ENCODE measurements around the gene SYNGAP1.

Gene SYNGAP1

GRCh38 chr6:33424855-33425667 lies 5.2 kb downstream of the SYNGAP1 start:
- no peak for DNase-seq

GRCh38 chr6:33425668-33426577 lies 6.1 kb downstream of the SYNGAP1 start:
- peak in 1 of 2 experiments; percentile 52 for DNase-seq

GRCh38 chr6:33426590-33427511 lies 7.0 kb downstream of the SYNGAP1 start:
- DNase-seq: no peak

GRCh38 chr6:33427585-33428223 lies 7.8 kb downstream of the SYNGAP1 start:
- DNase-seq: no peak

- no peak for DNase-seq
Observed at GRCh38 chr6:33428224-33428965, 8.5 kb downstream of the SYNGAP1 start.

- DNase-seq: no peak
Observed at GRCh38 chr6:33428966-33429749, 9.3 kb downstream of the SYNGAP1 start.

GRCh38 chr6:33429750-33430052 lies 9.8 kb downstream of the SYNGAP1 start:
- DNase-seq: no peak

- no peak for DNase-seq
Observed at GRCh38 chr6:33430334-33430733, 10.5 kb downstream of the SYNGAP1 start.

GRCh38 chr6:33430991-33431879 lies 11.4 kb downstream of the SYNGAP1 start:
- peak in 1 of 2 experiments; percentile 35 for DNase-seq

- DNase-seq: no peak
Observed at GRCh38 chr6:33431880-33432541, 12.1 kb downstream of the SYNGAP1 start.

GRCh38 chr6:33432546-33432945 lies 12.7 kb downstream of the SYNGAP1 start:
- DNase-seq: no peak

- DNase-seq: no peak
Observed at GRCh38 chr6:33433001-33433543, 13.2 kb downstream of the SYNGAP1 start.

- no peak for DNase-seq
Observed at GRCh38 chr6:33433544-33434191, 13.8 kb downstream of the SYNGAP1 start.

GRCh38 chr6:33434961-33435360 lies 15.1 kb downstream of the SYNGAP1 start:
- DNase-seq: no peak

- DNase-seq: no peak
Observed at GRCh38 chr6:33437666-33438065, 17.8 kb downstream of the SYNGAP1 start.

GRCh38 chr6:33438978-33439594 lies 19.2 kb downstream of the SYNGAP1 start:
- no peak for DNase-seq

- DNase-seq: no peak
Observed at GRCh38 chr6:33439956-33440648, 20.2 kb downstream of the SYNGAP1 start.
